ENCODE measurements around the gene RAD18. TPM values are rescaled to one million over a fixed set of nuclear protein-coding genes. Genes with fewer than 3 reads are reported as not detected.

Gene RAD18
- total and polyA plus RNA-seq, 9 of the 15 experiments (the other 6 are each of a cell fraction or from before 2014, with no cell fraction given) = 19.2 to 49.4 (median 34.4) TPM

DNA sequence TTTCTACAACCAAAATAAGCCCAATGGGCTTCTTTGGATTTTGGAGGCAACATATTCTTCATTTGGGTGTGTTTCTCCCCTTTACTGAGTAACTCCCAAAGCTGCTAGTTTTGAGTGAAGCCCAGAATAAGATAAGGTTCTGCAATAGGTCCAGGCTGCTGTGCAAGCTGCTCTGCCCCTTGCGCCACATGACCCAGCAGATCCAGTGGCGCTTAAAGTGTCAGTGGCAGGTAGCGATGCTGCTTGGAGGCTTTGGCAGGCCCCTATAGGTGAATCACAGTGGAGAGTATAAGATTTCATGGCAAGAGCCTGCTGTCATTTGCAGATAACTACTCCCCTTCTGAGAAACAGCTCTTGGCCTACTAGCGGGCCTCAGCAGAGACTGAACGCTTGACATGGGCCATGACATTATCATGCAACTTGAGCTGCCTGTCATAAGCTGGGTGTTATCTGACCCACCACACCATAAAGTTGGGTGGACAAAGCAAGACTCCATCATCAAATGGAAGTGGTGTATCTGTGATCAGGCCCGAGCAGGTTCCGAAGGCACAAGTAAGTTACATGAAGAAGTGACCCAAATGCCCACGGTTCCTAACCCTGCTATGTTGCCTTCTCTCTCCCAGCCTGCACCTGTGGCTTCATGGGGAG, 105.4 kb downstream of the RAD18 start (continued):
- TF ChIP-seq ZNF134 (CRISPR knock-in tag; conservative IDR thresholded peaks at IDR 0.05) = no peak
- no peak for TF ChIP-seq ZNF830 (CRISPR knock-in tag; IDR thresholded peaks at IDR 0.05)
- TF ChIP-seq ELF2 (CRISPR knock-in tag; IDR thresholded peaks at IDR 0.05) = no peak
- TF ChIP-seq MIER1 (IDR thresholded peaks at IDR 0.05; ENCODE audit: low read depth) = no peak
- no peak for TF ChIP-seq HDAC6 (IDR thresholded peaks at IDR 0.05; ENCODE audit: low read depth, low read length)
- TF ChIP-seq ZNF696 (CRISPR knock-in tag; conservative IDR thresholded peaks at IDR 0.05) = no peak
- TF ChIP-seq NELFE (IDR thresholded peaks at IDR 0.05; ENCODE audit: insufficient read depth, insufficient read length) = no peak
- TF ChIP-seq SUPT5H (IDR thresholded peaks at IDR 0.05) = no peak
- TF ChIP-seq, protein P1, sequence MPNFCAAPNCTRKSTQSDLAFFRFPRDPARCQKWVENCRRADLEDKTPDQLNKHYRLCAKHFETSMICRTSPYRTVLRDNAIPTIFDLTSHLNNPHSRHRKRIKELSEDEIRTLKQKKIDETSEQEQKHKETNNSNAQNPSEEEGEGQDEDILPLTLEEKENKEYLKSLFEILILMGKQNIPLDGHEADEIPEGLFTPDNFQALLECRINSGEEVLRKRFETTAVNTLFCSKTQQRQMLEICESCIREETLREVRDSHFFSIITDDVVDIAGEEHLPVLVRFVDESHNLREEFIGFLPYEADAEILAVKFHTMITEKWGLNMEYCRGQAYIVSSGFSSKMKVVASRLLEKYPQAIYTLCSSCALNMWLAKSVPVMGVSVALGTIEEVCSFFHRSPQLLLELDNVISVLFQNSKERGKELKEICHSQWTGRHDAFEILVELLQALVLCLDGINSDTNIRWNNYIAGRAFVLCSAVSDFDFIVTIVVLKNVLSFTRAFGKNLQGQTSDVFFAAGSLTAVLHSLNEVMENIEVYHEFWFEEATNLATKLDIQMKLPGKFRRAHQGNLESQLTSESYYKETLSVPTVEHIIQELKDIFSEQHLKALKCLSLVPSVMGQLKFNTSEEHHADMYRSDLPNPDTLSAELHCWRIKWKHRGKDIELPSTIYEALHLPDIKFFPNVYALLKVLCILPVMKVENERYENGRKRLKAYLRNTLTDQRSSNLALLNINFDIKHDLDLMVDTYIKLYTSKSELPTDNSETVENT (CRISPR knock-in tag; IDR thresholded peaks at IDR 0.05) = no peak
- TF ChIP-seq, protein P2, sequence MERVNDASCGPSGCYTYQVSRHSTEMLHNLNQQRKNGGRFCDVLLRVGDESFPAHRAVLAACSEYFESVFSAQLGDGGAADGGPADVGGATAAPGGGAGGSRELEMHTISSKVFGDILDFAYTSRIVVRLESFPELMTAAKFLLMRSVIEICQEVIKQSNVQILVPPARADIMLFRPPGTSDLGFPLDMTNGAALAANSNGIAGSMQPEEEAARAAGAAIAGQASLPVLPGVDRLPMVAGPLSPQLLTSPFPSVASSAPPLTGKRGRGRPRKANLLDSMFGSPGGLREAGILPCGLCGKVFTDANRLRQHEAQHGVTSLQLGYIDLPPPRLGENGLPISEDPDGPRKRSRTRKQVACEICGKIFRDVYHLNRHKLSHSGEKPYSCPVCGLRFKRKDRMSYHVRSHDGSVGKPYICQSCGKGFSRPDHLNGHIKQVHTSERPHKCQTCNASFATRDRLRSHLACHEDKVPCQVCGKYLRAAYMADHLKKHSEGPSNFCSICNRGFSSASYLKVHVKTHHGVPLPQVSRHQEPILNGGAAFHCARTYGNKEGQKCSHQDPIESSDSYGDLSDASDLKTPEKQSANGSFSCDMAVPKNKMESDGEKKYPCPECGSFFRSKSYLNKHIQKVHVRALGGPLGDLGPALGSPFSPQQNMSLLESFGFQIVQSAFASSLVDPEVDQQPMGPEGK (CRISPR knock-in tag; IDR thresholded peaks at IDR 0.05; ENCODE audit: borderline replicate concordance) = no peak
- TF ChIP-seq, protein P3, sequence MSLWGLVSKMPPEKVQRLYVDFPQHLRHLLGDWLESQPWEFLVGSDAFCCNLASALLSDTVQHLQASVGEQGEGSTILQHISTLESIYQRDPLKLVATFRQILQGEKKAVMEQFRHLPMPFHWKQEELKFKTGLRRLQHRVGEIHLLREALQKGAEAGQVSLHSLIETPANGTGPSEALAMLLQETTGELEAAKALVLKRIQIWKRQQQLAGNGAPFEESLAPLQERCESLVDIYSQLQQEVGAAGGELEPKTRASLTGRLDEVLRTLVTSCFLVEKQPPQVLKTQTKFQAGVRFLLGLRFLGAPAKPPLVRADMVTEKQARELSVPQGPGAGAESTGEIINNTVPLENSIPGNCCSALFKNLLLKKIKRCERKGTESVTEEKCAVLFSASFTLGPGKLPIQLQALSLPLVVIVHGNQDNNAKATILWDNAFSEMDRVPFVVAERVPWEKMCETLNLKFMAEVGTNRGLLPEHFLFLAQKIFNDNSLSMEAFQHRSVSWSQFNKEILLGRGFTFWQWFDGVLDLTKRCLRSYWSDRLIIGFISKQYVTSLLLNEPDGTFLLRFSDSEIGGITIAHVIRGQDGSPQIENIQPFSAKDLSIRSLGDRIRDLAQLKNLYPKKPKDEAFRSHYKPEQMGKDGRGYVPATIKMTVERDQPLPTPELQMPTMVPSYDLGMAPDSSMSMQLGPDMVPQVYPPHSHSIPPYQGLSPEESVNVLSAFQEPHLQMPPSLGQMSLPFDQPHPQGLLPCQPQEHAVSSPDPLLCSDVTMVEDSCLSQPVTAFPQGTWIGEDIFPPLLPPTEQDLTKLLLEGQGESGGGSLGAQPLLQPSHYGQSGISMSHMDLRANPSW (CRISPR knock-in tag; IDR thresholded peaks at IDR 0.05) = no peak
- TF ChIP-seq, protein P4, sequence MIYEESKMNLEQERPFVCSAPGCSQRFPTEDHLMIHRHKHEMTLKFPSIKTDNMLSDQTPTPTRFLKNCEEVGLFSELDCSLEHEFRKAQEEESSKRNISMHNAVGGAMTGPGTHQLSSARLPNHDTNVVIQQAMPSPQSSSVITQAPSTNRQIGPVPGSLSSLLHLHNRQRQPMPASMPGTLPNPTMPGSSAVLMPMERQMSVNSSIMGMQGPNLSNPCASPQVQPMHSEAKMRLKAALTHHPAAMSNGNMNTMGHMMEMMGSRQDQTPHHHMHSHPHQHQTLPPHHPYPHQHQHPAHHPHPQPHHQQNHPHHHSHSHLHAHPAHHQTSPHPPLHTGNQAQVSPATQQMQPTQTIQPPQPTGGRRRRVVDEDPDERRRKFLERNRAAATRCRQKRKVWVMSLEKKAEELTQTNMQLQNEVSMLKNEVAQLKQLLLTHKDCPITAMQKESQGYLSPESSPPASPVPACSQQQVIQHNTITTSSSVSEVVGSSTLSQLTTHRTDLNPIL (CRISPR knock-in tag; IDR thresholded peaks at IDR 0.05) = no peak
- TF ChIP-seq RBFOX2 (IDR thresholded peaks at IDR 0.05; ENCODE audit: low read depth, low read length) = no peak
- TF ChIP-seq ZNF584 (CRISPR knock-in tag; IDR thresholded peaks at IDR 0.05; ENCODE audit: low read depth) = 0 out of 2 replicates have a peak, but pooled peaks have one; percentile 39
- TF ChIP-seq HMGN3 (IDR thresholded peaks at IDR 0.05; ENCODE audit: borderline replicate concordance, extremely low read depth, insufficient read length, low read depth, low read length) = peak; percentile 70
- TF ChIP-seq, protein P5, sequence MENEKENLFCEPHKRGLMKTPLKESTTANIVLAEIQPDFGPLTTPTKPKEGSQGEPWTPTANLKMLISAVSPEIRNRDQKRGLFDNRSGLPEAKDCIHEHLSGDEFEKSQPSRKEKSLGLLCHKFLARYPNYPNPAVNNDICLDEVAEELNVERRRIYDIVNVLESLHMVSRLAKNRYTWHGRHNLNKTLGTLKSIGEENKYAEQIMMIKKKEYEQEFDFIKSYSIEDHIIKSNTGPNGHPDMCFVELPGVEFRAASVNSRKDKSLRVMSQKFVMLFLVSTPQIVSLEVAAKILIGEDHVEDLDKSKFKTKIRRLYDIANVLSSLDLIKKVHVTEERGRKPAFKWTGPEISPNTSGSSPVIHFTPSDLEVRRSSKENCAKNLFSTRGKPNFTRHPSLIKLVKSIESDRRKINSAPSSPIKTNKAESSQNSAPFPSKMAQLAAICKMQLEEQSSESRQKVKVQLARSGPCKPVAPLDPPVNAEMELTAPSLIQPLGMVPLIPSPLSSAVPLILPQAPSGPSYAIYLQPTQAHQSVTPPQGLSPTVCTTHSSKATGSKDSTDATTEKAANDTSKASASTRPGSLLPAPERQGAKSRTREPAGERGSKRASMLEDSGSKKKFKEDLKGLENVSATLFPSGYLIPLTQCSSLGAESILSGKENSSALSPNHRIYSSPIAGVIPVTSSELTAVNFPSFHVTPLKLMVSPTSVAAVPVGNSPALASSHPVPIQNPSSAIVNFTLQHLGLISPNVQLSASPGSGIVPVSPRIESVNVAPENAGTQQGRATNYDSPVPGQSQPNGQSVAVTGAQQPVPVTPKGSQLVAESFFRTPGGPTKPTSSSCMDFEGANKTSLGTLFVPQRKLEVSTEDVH (IDR thresholded peaks at IDR 0.05; ENCODE audit: low read depth, partially characterized antibody) = no peak
- no peak for TF ChIP-seq BCL6 (CRISPR knock-in tag; IDR thresholded peaks at IDR 0.05)
